C4-2B (cell line): ENCODE results near the gene POLR2E.

ENCODE experiments used
- ZFX ChIP-seq: fragments of 450-650 bp; IDR thresholded peaks from 2 replicates; pipeline ENCODE4 v1.6.1; 2017
- TF ChIP-seq, protein P1 (sequence below): fragments of 450-650 bp; conservative IDR thresholded peaks from 2 replicates; pipeline ENCODE4 v1.5.1; 2017; ENCODE audit warnings: mild to moderate bottlenecking

GRCh38 chr19:1115646-1116420 is 20.7 kb upstream of the POLR2E start:
- TF ChIP-seq, protein P1, sequence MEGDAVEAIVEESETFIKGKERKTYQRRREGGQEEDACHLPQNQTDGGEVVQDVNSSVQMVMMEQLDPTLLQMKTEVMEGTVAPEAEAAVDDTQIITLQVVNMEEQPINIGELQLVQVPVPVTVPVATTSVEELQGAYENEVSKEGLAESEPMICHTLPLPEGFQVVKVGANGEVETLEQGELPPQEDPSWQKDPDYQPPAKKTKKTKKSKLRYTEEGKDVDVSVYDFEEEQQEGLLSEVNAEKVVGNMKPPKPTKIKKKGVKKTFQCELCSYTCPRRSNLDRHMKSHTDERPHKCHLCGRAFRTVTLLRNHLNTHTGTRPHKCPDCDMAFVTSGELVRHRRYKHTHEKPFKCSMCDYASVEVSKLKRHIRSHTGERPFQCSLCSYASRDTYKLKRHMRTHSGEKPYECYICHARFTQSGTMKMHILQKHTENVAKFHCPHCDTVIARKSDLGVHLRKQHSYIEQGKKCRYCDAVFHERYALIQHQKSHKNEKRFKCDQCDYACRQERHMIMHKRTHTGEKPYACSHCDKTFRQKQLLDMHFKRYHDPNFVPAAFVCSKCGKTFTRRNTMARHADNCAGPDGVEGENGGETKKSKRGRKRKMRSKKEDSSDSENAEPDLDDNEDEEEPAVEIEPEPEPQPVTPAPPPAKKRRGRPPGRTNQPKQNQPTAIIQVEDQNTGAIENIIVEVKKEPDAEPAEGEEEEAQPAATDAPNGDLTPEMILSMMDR, result no peak
- TF ChIP-seq ZFX, result no peak
